Adrenal gland (tissue), 5 donors: Measurements from ENCODE around the gene STAT5B.

ENCODE experiments used
- POLR2A ChIP-seq, 2 donors: fragments of 450-650 bp; IDR thresholded peaks; one replicate each; pipeline ENCODE4 v1.6.1; 2017; ENCODE audit warnings: antibody characterized with exemption in 2 of 2, mild to moderate bottlenecking in 2 of 2, moderate library complexity in 1 of 2
- TF ChIP-seq, protein P1 (sequence below), 6 experiments: fragments of 450-650 bp in 4 of 6; fragments of 200-600 bp in 2 of 6; sonication (generic) in 1 of 6; IDR thresholded peaks; 1 replicate in 5 of 6; 2 replicates in 1 of 6; pipeline versions ENCODE4 v1.5.1 to v1.8.0; 2016 to 2021; ENCODE audit warnings: antibody characterized with exemption in 6 of 6, mild to moderate bottlenecking in 2 of 6, moderate library complexity in 1 of 6
- donor health status: DM: no; HTN: no; CAD: no.

DNA sequence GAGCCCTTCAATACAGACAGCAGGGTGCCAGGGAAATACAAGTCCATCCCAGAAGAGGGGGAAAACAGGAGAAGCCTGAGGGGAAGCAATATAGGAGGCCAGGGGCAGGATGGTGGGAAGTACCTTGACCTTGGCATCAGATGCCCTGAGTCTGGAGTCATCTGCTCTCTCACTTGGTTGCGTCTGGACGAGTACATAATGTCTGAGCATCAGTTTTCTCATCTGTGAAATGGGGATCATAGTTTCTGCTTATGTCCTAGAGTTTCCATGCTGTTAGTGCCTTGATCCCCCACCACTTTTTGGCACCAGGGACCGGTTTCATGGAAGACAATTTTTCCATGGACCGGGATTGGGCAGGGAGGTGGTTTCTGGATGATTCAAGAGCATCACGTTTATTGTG is 14.4 kb upstream of the STAT5B start:
- TF ChIP-seq, protein P1, sequence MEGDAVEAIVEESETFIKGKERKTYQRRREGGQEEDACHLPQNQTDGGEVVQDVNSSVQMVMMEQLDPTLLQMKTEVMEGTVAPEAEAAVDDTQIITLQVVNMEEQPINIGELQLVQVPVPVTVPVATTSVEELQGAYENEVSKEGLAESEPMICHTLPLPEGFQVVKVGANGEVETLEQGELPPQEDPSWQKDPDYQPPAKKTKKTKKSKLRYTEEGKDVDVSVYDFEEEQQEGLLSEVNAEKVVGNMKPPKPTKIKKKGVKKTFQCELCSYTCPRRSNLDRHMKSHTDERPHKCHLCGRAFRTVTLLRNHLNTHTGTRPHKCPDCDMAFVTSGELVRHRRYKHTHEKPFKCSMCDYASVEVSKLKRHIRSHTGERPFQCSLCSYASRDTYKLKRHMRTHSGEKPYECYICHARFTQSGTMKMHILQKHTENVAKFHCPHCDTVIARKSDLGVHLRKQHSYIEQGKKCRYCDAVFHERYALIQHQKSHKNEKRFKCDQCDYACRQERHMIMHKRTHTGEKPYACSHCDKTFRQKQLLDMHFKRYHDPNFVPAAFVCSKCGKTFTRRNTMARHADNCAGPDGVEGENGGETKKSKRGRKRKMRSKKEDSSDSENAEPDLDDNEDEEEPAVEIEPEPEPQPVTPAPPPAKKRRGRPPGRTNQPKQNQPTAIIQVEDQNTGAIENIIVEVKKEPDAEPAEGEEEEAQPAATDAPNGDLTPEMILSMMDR (IDR thresholded peaks at IDR 0.05), result no peak
- TF ChIP-seq POLR2A (IDR thresholded peaks at IDR 0.05), result no peak
